Fibroblast of lung (primary cell): Measurements from ENCODE around the gene SH3YL1. TPM values are rescaled to one million over a fixed set of nuclear protein-coding genes. Genes with fewer than 3 reads are reported as not detected.

Experiments used
- DNase-seq, 2 donors: peaks; one replicate each; pipeline versions ENCODE4 v3.0.0 to v3.0.0-alpha.2; 2010; ENCODE audit warnings: low read depth in 2 of 2
- H2AFZ ChIP-seq: 2 replicates; pipeline ENCODE4 v1.5.1; 2012; ENCODE audit warnings: low read length, control low read depth, inconsistent platforms
- H3K27ac ChIP-seq: 2 replicates; pipeline ENCODE4 v1.5.1; 2011; ENCODE audit warnings: low read length, control low read depth; ENCODE audit not compliant: insufficient read depth
- H3K27me3 ChIP-seq: 2 replicates; pipeline ENCODE4 v1.5.1; 2011; ENCODE audit warnings: mild to moderate bottlenecking, low read length; ENCODE audit not compliant: control insufficient read depth, insufficient read depth
- H3K36me3 ChIP-seq: 2 replicates; pipeline ENCODE4 v1.5.1; 2011; ENCODE audit warnings: low read length; ENCODE audit not compliant: control insufficient read depth, insufficient read depth
- H3K4me1 ChIP-seq: 2 replicates; pipeline ENCODE4 v1.5.1; 2011; ENCODE audit warnings: low read length; ENCODE audit not compliant: control insufficient read depth, insufficient read depth; ENCODE audit errors: extremely low read depth
- H3K4me2 ChIP-seq: 2 replicates; pipeline ENCODE4 v1.5.1; 2011; ENCODE audit warnings: low read length, control low read depth; ENCODE audit not compliant: insufficient read depth; ENCODE audit errors: extremely low read depth
- H3K4me3 ChIP-seq, 4 experiments: fragments of 200-600 bp in 1 of 4; sonication (generic) in 1 of 4; replicated peaks in 1 of 4; 2 replicates each; pipeline ENCODE4 v1.5.1; 2011 to 2016; ENCODE audit warnings: low read length in 4 of 4, low read depth in 3 of 4, mild to moderate bottlenecking in 3 of 4, control low read depth in 2 of 4, inconsistent platforms in 1 of 4, mixed read lengths in 1 of 4; ENCODE audit not compliant: insufficient read depth in 1 of 4; ENCODE audit errors: control extremely low read depth in 1 of 4
- H3K79me2 ChIP-seq: 2 replicates; pipeline ENCODE4 v1.5.1; 2012; ENCODE audit warnings: mild to moderate bottlenecking, low read length, inconsistent platforms; ENCODE audit not compliant: control insufficient read depth, insufficient read depth
- H3K9ac ChIP-seq: 2 replicates; pipeline ENCODE4 v1.5.1; 2011; ENCODE audit warnings: mild to moderate bottlenecking, low read length, control low read depth; ENCODE audit not compliant: insufficient read depth
- H3K9me3 ChIP-seq: 2 replicates; pipeline ENCODE4 v1.5.1; 2012; ENCODE audit warnings: low read depth, low read length; ENCODE audit not compliant: control insufficient read depth, insufficient read depth
- H4K20me1 ChIP-seq: 2 replicates; pipeline ENCODE4 v1.5.1; 2011; ENCODE audit warnings: low read length; ENCODE audit not compliant: control insufficient read depth, insufficient read depth; ENCODE audit errors: extremely low read depth
- EZH2 ChIP-seq: IDR thresholded peaks from 2 replicates; pipeline ENCODE4 v1.5.1; 2012; ENCODE audit warnings: low read length, control low read depth, mild to moderate bottlenecking; ENCODE audit errors: missing control alignments
- polyA plus RNA-seq, 2 donors: library from polyadenylated mRNA; depleted of rRNA in 1 of 2; stranded (reverse) in 1 of 2; unstranded in 1 of 2; fragments of >200 nt; gene quantifications; 2 replicates each; pipeline ENCODE4 v1.2.1, GENCODE V29; 2011 to 2012; ENCODE audit warnings: missing spikeins in 1 of 2
- total RNA-seq: library from RNA; depleted of rRNA; stranded (reverse); fragments of >200 nt; gene quantifications from 2 replicates; pipeline ENCODE4 v1.2.1, GENCODE V29; 2014
- TF ChIP-seq, protein P1 (sequence below), 2 donors: IDR thresholded peaks in 1 of 2; conservative IDR thresholded peaks in 1 of 2; 1 replicate in 1 of 2; 2 replicates in 1 of 2; pipeline ENCODE4 v1.5.1; 2011 to 2012; ENCODE audit warnings: low read length in 2 of 2, control low read depth in 1 of 2, inconsistent platforms in 1 of 2, low read depth in 1 of 2, mild to moderate bottlenecking in 1 of 2

SH3YL1 gene
- total and polyA plus RNA-seq, 2 donors (not counting 1 experiment from before 2014, with no cell fraction given), result 36.5 to 37.9 TPM

GRCh38 chr2:236993-237539, 26.8 kb downstream of the SH3YL1 start:
- TF ChIP-seq EZH2, result no peak
- TF ChIP-seq, protein P1, sequence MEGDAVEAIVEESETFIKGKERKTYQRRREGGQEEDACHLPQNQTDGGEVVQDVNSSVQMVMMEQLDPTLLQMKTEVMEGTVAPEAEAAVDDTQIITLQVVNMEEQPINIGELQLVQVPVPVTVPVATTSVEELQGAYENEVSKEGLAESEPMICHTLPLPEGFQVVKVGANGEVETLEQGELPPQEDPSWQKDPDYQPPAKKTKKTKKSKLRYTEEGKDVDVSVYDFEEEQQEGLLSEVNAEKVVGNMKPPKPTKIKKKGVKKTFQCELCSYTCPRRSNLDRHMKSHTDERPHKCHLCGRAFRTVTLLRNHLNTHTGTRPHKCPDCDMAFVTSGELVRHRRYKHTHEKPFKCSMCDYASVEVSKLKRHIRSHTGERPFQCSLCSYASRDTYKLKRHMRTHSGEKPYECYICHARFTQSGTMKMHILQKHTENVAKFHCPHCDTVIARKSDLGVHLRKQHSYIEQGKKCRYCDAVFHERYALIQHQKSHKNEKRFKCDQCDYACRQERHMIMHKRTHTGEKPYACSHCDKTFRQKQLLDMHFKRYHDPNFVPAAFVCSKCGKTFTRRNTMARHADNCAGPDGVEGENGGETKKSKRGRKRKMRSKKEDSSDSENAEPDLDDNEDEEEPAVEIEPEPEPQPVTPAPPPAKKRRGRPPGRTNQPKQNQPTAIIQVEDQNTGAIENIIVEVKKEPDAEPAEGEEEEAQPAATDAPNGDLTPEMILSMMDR (conservative IDR thresholded peaks at IDR 0.05 in 1 of 2, IDR thresholded peaks at IDR 0.05 in 1 of 2; ENCODE audit: low read depth in 1 of 2, low read length in 2 of 2), result no peak
- Histone ChIP-seq H3K79me2 (no peaks in the 10 kb centered on the region), H3K27me3 (no peaks in the 10 kb centered on the region)

GRCh38 chr2:234421-234820, 29.4 kb downstream of the SH3YL1 start:
- Histone ChIP-seq H3K9me3 (no peaks in the 10 kb centered on the region), H3K79me2 (no peaks in the 10 kb centered on the region), H3K4me3 (no peak overlapping the region), H4K20me1 (no peaks in the 10 kb centered on the region), H3K4me1 (no peaks in the 10 kb centered on the region), H3K27me3 (no peaks in the 10 kb centered on the region), H3K36me3 (no peaks in the 10 kb centered on the region), H3K9ac (no peak overlapping the region), H3K27ac (no peak overlapping the region), H3K4me2 (no peak overlapping the region), H2AFZ (no peak overlapping the region)
- no peak for TF ChIP-seq EZH2
- TF ChIP-seq, protein P1 (conservative IDR thresholded peaks at IDR 0.05 in 1 of 2, IDR thresholded peaks at IDR 0.05 in 1 of 2; ENCODE audit: low read depth in 1 of 2, low read length in 2 of 2), result no peak
- no peak for DNase-seq

More at GRCh38 chr2:236993-237539, 26.8 kb downstream of the SH3YL1 start:
- no peak overlapping the region for H3K4me3 ChIP-seq
- no peak overlapping the region for H3K9ac ChIP-seq
- no peaks in the 10 kb centered on the region for H4K20me1 ChIP-seq
- no peak for DNase-seq
- H3K4me1 ChIP-seq, result no peaks in the 10 kb centered on the region
- H2AFZ ChIP-seq, result no peak overlapping the region
- H3K9me3 ChIP-seq, result no peaks in the 10 kb centered on the region
- H3K4me2 ChIP-seq, result no peak overlapping the region
- no peak overlapping the region for H3K27ac ChIP-seq
- no peaks in the 10 kb centered on the region for H3K36me3 ChIP-seq

GRCh38 chr2:233030-233429, 30.8 kb downstream of the SH3YL1 start:
- H3K79me2 ChIP-seq, result no peaks in the 10 kb centered on the region
- no peak overlapping the region for H3K9ac ChIP-seq
- TF ChIP-seq EZH2, result no peak
- TF ChIP-seq, protein P1 (conservative IDR thresholded peaks at IDR 0.05 in 1 of 2, IDR thresholded peaks at IDR 0.05 in 1 of 2; ENCODE audit: low read depth in 1 of 2, low read length in 2 of 2), result no peak
- DNase-seq, result no peak
- H4K20me1 ChIP-seq, result no peaks in the 10 kb centered on the region
- no peaks in the 10 kb centered on the region for H3K36me3 ChIP-seq
- H3K4me3 ChIP-seq, result no peak overlapping the region
- H3K4me1 ChIP-seq, result no peaks in the 10 kb centered on the region
- no peaks in the 10 kb centered on the region for H3K9me3 ChIP-seq
- no peak overlapping the region for H3K27ac ChIP-seq
- no peak overlapping the region for H3K4me2 ChIP-seq
- H2AFZ ChIP-seq, result no peak overlapping the region
- H3K27me3 ChIP-seq, result no peaks in the 10 kb centered on the region
